OCI-LY7 (cell line): Measurements from ENCODE around the gene GOLM1. TPM values are rescaled to one million over a fixed set of nuclear protein-coding genes. Genes with fewer than 3 reads are reported as not detected.

Source experiments
- BruUV-seq: library from RNA; stranded (reverse); fragments of 400-500 nt; replicated peaks from 2 replicates; lab custom pipeline; 2021; lab: Mats Ljungman, UMichigan
- CTCF ChIA-PET: fragments of 300-600 bp; sonication (Branson Sonifier 250); formaldehyde crosslinking; loops from one replicate; lab custom pipeline; 2022; ENCODE audit warnings: antibody characterized with exemption; ENCODE audit not compliant: unreplicated experiment; lab: Charles Lee
- POLR2A ChIA-PET: fragments of 300-600 bp; sonication (Branson Sonifier 250); formaldehyde crosslinking; loops from one replicate; lab custom pipeline; 2022; ENCODE audit warnings: antibody characterized with exemption; lab: Charles Lee
- DNase-seq: peaks from one replicate; pipeline ENCODE4 v3.0.0-alpha.2; 2015; ENCODE audit warnings: low spot score
- H2AFZ ChIP-seq: fragments of 200-600 bp; sonication (generic), shearing (Covaris generic); 2 replicates; pipeline ENCODE4 v1.6.1; 2014; ENCODE audit warnings: mild to moderate bottlenecking, antibody characterized with exemption, low read length, moderate library complexity
- H3K27ac ChIP-seq: fragments of 200-600 bp; sonication (generic); 2 replicates; pipeline ENCODE4 v1.5.1; 2014; ENCODE audit warnings: mixed run types, low read depth, mild to moderate bottlenecking, moderate library complexity, low read length, inconsistent platforms; ENCODE audit not compliant: poor library complexity, severe bottlenecking
- H3K36me3 ChIP-seq: fragments of 200-600 bp; sonication (generic); 2 replicates; pipeline ENCODE4 v1.6.1; 2014; ENCODE audit warnings: mild to moderate bottlenecking, antibody characterized with exemption, low read length, moderate library complexity, mixed read lengths; ENCODE audit not compliant: insufficient read depth
- H3K4me1 ChIP-seq: fragments of 200-600 bp; sonication (generic); 2 replicates; pipeline ENCODE4 v1.5.1; 2014; ENCODE audit warnings: mild to moderate bottlenecking, low read length; ENCODE audit not compliant: insufficient read depth, poor library complexity, severe bottlenecking
- H3K4me2 ChIP-seq: fragments of 200-600 bp; sonication (generic); 2 replicates; pipeline ENCODE4 v1.6.1; 2014; ENCODE audit warnings: mild to moderate bottlenecking, low read length
- H3K4me3 ChIP-seq: fragments of 200-600 bp; sonication (generic); 2 replicates; pipeline ENCODE4 v1.5.1; 2014; ENCODE audit warnings: mild to moderate bottlenecking, low read depth, low read length; ENCODE audit not compliant: poor library complexity, severe bottlenecking
- H3K79me2 ChIP-seq: fragments of 200-600 bp; sonication (generic); 2 replicates; pipeline ENCODE4 v1.6.1; 2016; ENCODE audit warnings: low read depth, mild to moderate bottlenecking, low read length, moderate library complexity, mixed read lengths; ENCODE audit not compliant: insufficient read depth
- H3K9me2 ChIP-seq: fragments of 200-600 bp; sonication (generic); 2 replicates; pipeline ENCODE4 v1.6.1; 2016; ENCODE audit warnings: mild to moderate bottlenecking, low read length, mixed read lengths; ENCODE audit not compliant: insufficient read depth
- H3K9me3 ChIP-seq: fragments of 200-600 bp; sonication (generic); 2 replicates; pipeline ENCODE4 v1.6.1; 2014; ENCODE audit warnings: mild to moderate bottlenecking, mixed run types, low read length, mixed read lengths
- H4K20me1 ChIP-seq: fragments of 200-600 bp; sonication (generic); 2 replicates; pipeline ENCODE4 v1.6.1; 2014; ENCODE audit warnings: mild to moderate bottlenecking, antibody characterized with exemption, low read length, moderate library complexity, mixed read lengths; ENCODE audit not compliant: insufficient read depth
- CTCF ChIP-seq: fragments of 200-600 bp; sonication (generic); conservative IDR thresholded peaks from 2 replicates; pipeline ENCODE4 v1.5.1; 2014; ENCODE audit warnings: mild to moderate bottlenecking, antibody characterized with exemption, low read length, moderate library complexity, mixed read lengths
- EZH2phosphoT487 ChIP-seq: fragments of 200-600 bp; sonication (generic); IDR thresholded peaks from 2 replicates; pipeline ENCODE4 v1.6.1; 2018; ENCODE audit warnings: low read depth, borderline replicate concordance, mild to moderate bottlenecking, mixed run types, antibody characterized with exemption, low read length, moderate library complexity, mixed read lengths
- intact Hi-C: fragments of 100-400 bp; cut with micrococcal nuclease; formaldehyde crosslinking; loops from one replicate; pipeline ENCODE4 v1.10.0; 2022; ENCODE audit not compliant: unreplicated experiment
- total RNA-seq, 2 experiments: library from RNA; depleted of rRNA in 1 of 2; stranded (reverse); fragments of >200 nt in 1 of 2; shearing (Covaris generic) in 1 of 2; gene quantifications; 2 replicates each; pipeline ENCODE4 v1.2.3, GENCODE V29; 2014 to 2022

GOLM1 gene
- total RNA-seq, 2 experiments from 2014 or later = 0.16 TPM; not detected in 1

DNA sequence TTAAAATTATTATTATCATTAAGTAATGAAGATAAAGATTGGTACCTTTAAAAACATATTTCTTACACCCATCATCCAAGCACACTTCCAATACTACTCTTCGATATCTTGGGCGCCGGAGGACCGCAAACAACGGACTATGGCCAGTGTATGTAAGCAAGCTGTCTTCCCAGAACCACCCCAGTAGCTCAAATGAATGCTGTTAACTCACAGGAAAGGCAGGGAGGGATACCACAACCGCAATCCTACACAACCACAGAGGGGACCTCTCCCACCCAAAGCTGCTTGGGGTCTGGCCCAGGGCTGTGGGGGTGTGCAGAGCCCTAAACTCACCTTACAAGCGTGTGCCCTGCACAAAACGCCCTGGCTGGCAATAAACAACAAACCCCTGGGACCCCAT is 20.6 kb downstream of the GOLM1 start:
- H3K36me3 ChIP-seq = no peaks in the 10 kb centered on the region
- H3K9me2 ChIP-seq = no peaks in the 10 kb centered on the region
- H4K20me1 ChIP-seq = no peaks in the 10 kb centered on the region
- no peak overlapping the region for H3K27ac ChIP-seq
- ChIA-PET POLR2A (no interaction called here), CTCF (no interaction called here)
- H2AFZ ChIP-seq = no peak overlapping the region
- no peaks in the 10 kb centered on the region for H3K79me2 ChIP-seq
- intact Hi-C loops = no loop called here
- H3K4me2 ChIP-seq = no peak overlapping the region
- H3K9me3 ChIP-seq = no peaks in the 10 kb centered on the region
- no peak for DNase-seq
- BruUV-seq = no TSS peak
- H3K4me3 ChIP-seq = no peak overlapping the region
- no peaks in the 10 kb centered on the region for H3K4me1 ChIP-seq
- TF ChIP-seq EZH2phosphoT487 = no peak
- TF ChIP-seq CTCF = no peak

- H3K36me3 ChIP-seq = no peaks in the 10 kb centered on the region
- no peak overlapping the region for H3K4me2 ChIP-seq
- H3K27ac ChIP-seq = no peak overlapping the region
- H3K4me3 ChIP-seq = no peak overlapping the region
- H3K9me3 ChIP-seq = no peaks in the 10 kb centered on the region
- intact Hi-C loops = no loop called here
- no peaks in the 10 kb centered on the region for H3K4me1 ChIP-seq
- ChIA-PET POLR2A (no interaction called here), CTCF (no interaction called here)
- H3K9me2 ChIP-seq = no peaks in the 10 kb centered on the region
- BruUV-seq = no TSS peak
- TF ChIP-seq CTCF = no peak
- no peak for TF ChIP-seq EZH2phosphoT487
- no peak for DNase-seq
- H4K20me1 ChIP-seq = no peaks in the 10 kb centered on the region
- no peaks in the 10 kb centered on the region for H3K79me2 ChIP-seq
- no peak overlapping the region for H2AFZ ChIP-seq
Observed at GRCh38 chr9:86077276-86077675, 22.1 kb downstream of the GOLM1 start.

DNA sequence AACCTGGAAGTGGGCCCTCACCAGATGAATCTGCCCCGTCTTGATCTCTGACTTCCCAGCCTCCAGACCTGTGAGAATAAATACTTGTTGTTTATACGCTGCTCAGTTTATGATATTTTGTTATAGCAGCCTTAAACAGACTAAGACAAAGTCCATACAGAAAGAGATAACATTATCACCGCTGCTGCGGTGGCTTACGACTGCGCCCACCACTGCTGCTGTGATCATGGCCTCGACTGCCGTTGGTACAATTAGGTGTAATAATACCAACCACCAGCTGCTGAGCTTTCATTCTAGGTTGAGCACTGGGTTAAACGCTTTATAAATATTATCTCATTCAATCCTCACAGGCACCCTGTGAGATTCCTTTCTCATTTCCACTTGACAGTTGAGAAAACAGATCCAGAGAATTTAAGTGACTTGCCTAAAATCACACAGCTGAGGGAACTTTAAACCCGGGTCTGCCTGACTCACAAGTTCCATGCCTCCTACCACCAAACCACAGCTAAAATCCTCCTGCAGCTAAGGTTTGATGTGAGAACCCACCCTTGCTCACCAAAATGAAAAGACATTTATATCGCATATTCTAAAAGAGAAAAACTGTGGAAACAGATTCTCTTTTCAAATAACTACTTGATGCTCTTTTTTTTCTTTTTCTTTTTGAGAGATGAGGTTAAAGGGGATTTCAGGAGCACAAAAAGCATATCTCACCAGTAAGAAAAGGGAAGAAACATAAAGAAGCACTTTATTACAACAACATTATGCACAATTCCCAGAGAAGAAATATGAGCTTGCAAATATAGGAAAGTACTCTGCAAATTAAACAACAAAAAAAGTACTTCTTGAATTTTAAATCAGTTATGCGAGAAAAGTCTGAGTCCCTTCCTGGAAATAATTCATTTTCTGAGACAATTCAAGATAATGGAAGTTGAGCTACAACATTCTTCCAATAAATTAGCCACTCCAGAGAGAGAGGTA is 23.9 kb downstream of the GOLM1 start:
- no peak overlapping the region for H3K4me2 ChIP-seq
- H3K4me3 ChIP-seq = no peak overlapping the region
- DNase-seq = no peak
- H3K4me1 ChIP-seq = no peaks in the 10 kb centered on the region
- TF ChIP-seq EZH2phosphoT487 = no peak
- TF ChIP-seq CTCF = no peak
- no peaks in the 10 kb centered on the region for H4K20me1 ChIP-seq
- ChIA-PET POLR2A (interaction anchor here (0.7 kb wide), 1 partner anchor 79 kb away, joined by 3 read pairs; no protein-coding TSS in a partner anchor), CTCF (no interaction called here)
- H3K27ac ChIP-seq = no peak overlapping the region
- no peaks in the 10 kb centered on the region for H3K79me2 ChIP-seq
- no TSS peak for BruUV-seq
- intact Hi-C loops = no loop called here
- H2AFZ ChIP-seq = no peak overlapping the region
- no peaks in the 10 kb centered on the region for H3K36me3 ChIP-seq
- no peaks in the 10 kb centered on the region for H3K9me2 ChIP-seq
- no peaks in the 10 kb centered on the region for H3K9me3 ChIP-seq
